ENCODE data around the gene VANGL2. TPM values are rescaled to one million over a fixed set of nuclear protein-coding genes. Genes with fewer than 3 reads are reported as not detected.

Gene VANGL2
- total and polyA plus RNA-seq, 9 donors: 5.6 to 18.4 (median 9.7) TPM

- WGBS, 3 donors: 64 to 78% (median 67%) methylated on average over 4 of the region's 4 CpGs
- intact Hi-C loops (cut with DNase I): no loop called here
- no peaks in the 10 kb centered on the region for H3K9me3 ChIP-seq
- no peak overlapping the region for H3K27ac ChIP-seq
- H3K4me3 ChIP-seq: no peak overlapping the region
- H3K4me1 ChIP-seq (ENCODE audit: insufficient read depth): no peaks in the 10 kb centered on the region
- TF ChIP-seq EP300 (IDR thresholded peaks at IDR 0.05): no peak
- H3K27me3 ChIP-seq: no peaks in the 10 kb centered on the region
- DNase-seq: no peak
- H3K36me3 ChIP-seq: no peaks in the 10 kb centered on the region
These were observed 16.0 kb downstream of the VANGL2 start for GRCh38 chr1:160416369-160416768.

GRCh38 chr1:160418483-160418882, 18.1 kb downstream of the VANGL2 start:
- no peak for TF ChIP-seq POLR2A (IDR thresholded peaks at IDR 0.05)
- no peak for TF ChIP-seq EP300 (IDR thresholded peaks at IDR 0.05)
- TF ChIP-seq CTCF (IDR thresholded peaks at IDR 0.05): no peak
- Histone ChIP-seq H3K4me1 (ENCODE audit: insufficient read depth) (no peaks in the 10 kb centered on the region), H3K4me3 (no peak overlapping the region), H3K27ac (no peak overlapping the region), H3K36me3 (no peaks in the 10 kb centered on the region), H3K9me3 (no peaks in the 10 kb centered on the region), H3K27me3 (no peaks in the 10 kb centered on the region)
- 72 to 81% (median 80%) methylated on average over 6 of the region's 6 CpGs for WGBS, 3 donors
- DNase-seq: no peak
- intact Hi-C loops (cut with DNase I): no loop called here

GRCh38 chr1:160419150-160419837, 18.9 kb downstream of the VANGL2 start:
- 88 to 92% (median 90%) methylated on average over 34 of the region's 34 CpGs for WGBS, 3 donors
- Histone ChIP-seq H3K9me3 (no peaks in the 10 kb centered on the region), H3K27me3 (no peaks in the 10 kb centered on the region), H3K36me3 (no peaks in the 10 kb centered on the region), H3K4me1 (ENCODE audit: insufficient read depth) (no peaks in the 10 kb centered on the region), H3K27ac (no peak overlapping the region), H3K4me3 (no peak overlapping the region)
- TF ChIP-seq POLR2A (IDR thresholded peaks at IDR 0.05) (no peak), CTCF (IDR thresholded peaks at IDR 0.05) (no peak), EP300 (IDR thresholded peaks at IDR 0.05) (no peak)
- DNase-seq: no peak
- intact Hi-C loops (cut with DNase I): no loop called here

- Histone ChIP-seq H3K36me3 (no peaks in the 10 kb centered on the region), H3K9me3 (no peaks in the 10 kb centered on the region), H3K27me3 (no peaks in the 10 kb centered on the region), H3K4me3 (no peak overlapping the region), H3K4me1 (ENCODE audit: insufficient read depth) (no peaks in the 10 kb centered on the region), H3K27ac (no peak overlapping the region)
- WGBS, 3 donors: 78 to 90% (median 84%) methylated on average over 4 of the region's 4 CpGs
- no peak for DNase-seq
- intact Hi-C loops (cut with DNase I): loop anchor here in 1 of 4 donors (10.0 kb wide), 1 partner anchor 195 kb away; no protein-coding TSS in a partner anchor
- TF ChIP-seq CTCF (IDR thresholded peaks at IDR 0.05) (no peak), EP300 (IDR thresholded peaks at IDR 0.05) (no peak), POLR2A (IDR thresholded peaks at IDR 0.05) (no peak)
These were observed 19.4 kb downstream of the VANGL2 start for GRCh38 chr1:160419838-160420169.

Measured in ovary (tissue), 9 donors.